ENCODE data around the gene GALNS.

The GALNS gene

DNA sequence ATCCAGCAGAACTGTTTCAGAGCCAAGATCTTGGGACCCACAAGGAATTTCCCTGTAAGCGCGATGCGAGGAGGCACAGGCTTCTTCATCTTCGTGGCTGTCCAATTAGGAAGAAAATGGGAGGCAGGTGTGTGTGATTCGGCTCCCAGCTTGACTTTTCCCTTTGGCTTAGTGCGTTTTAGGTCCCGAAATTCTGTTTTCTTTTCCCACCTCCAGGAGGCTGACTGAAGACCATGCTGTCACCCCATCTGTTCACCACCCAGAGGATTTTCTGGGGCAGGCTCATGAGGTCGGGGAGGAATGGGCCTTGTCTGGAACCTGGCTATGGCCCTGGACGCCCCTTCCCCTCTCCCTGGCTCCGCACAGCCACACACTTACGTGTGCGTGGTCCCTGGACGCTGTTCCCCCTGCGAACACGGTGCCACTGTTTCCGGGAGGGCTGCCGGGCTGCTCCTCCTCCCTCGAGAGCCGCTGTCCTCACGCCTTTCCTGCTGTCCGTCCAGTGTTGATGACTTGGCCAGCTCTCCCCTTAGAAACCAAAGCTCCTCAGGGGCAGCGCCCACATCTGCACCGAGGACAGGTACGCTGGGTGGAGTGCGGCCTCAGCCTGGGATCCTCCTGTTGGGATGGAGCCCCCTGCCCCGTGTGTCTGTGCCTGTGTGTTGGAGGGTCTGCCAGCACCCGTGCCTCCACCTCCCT is 12.4 kb upstream of the GALNS start:
- DNase-seq: no peak
- 95% methylated on average over 27 of the region's 27 CpGs for WGBS (ENCODE audit: insufficient coverage)
- POLR2A ChIA-PET: no interaction called here
- Histone ChIP-seq H3K4me3 (ENCODE audit: control insufficient read depth in 1 of 7, extremely low read depth in 1 of 7, insufficient read depth in 4 of 7, low read depth in 2 of 7, low read length in 6 of 7) (no peak overlapping the region), H3K9me3 (ENCODE audit: control extremely low read depth in 1 of 5, control insufficient read depth in 4 of 5, insufficient read depth in 2 of 5, low read depth in 1 of 5, low read length in 4 of 5) (no peaks in the 10 kb centered on the region), H3K36me3 (ENCODE audit: control insufficient read depth in 4 of 4, insufficient read depth in 4 of 4, low read length in 3 of 4) (peaks cover 0 to 6% (median 1%) of the 10 kb centered on the region in 4 experiments), H3K27me3 (replicated peaks in 2 of 5; ENCODE audit: control insufficient read depth in 4 of 5, insufficient read depth in 5 of 5, low read length in 4 of 5) (peaks cover 0 to 17% (median 0%) of the 10 kb centered on the region in 5 experiments), H3K4me1 (ENCODE audit: control extremely low read depth in 1 of 4, control insufficient read depth in 4 of 4, insufficient read depth in 4 of 4, low read length in 3 of 4) (peaks cover 0 to 15% (median 7%) of the 10 kb centered on the region in 4 experiments), H3K27ac (ENCODE audit: insufficient read depth in 1 of 2, low read depth in 1 of 2, low read length in 2 of 2, poor library complexity in 1 of 2, severe bottlenecking in 2 of 2) (no peak overlapping the region)
- CTCF ChIA-PET: interaction anchor here (2.1 kb wide), 1 partner anchor 11 kb away, joined by 6 read pairs; no protein-coding TSS in a partner anchor

DNA sequence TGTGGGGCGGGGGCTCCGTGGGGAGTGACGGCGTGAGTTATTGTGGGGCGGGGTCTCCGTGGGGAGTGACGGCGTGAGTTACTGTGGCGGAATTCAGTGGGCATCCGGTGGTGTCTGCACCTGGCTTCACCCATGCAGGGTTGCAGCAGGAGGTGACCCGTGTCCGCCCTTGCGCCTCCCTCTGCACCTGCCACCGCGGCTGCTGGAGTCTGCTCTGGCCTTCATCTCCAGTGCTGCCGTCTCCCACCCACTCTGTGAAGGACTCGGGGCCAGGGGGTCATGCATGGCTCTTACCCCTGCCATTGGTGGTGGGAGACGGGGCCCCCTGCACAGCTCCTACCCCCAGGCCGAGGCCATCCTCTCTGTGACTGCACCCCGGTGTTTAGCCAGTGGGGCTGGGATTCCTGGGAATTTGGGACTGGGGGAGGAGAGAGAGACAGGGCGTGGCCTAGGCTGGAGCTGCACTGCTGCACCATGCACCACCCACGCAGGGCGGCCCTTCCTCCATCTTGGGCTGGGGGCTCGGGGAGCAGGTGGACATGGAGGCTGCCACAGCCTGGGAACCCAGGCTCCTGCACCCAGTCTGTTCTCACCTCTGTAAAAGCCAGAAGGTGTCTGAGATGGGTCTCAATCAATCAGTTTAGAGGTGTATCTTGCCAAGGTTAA is 11.0 kb upstream of the GALNS start:
- CTCF ChIA-PET: interaction anchor here (2.1 to 2.3 kb wide), 2 partner anchors 9 to 10 kb away, joined by 6 to 7 read pairs; partner anchors contain the start of genes GALNS and TRAPPC2L
- DNase-seq: no peak
- Histone ChIP-seq H3K4me1 (ENCODE audit: control extremely low read depth in 1 of 4, control insufficient read depth in 4 of 4, insufficient read depth in 4 of 4, low read length in 3 of 4) (peaks cover 0 to 15% (median 7%) of the 10 kb centered on the region in 4 experiments), H3K4me3 (ENCODE audit: control insufficient read depth in 1 of 7, extremely low read depth in 1 of 7, insufficient read depth in 4 of 7, low read depth in 2 of 7, low read length in 6 of 7) (no peak overlapping the region), H3K36me3 (ENCODE audit: control insufficient read depth in 4 of 4, insufficient read depth in 4 of 4, low read length in 3 of 4) (peaks cover 0 to 4% (median 2%) of the 10 kb centered on the region in 4 experiments), H3K27me3 (replicated peaks in 2 of 5; ENCODE audit: control insufficient read depth in 4 of 5, insufficient read depth in 5 of 5, low read length in 4 of 5) (peaks cover 0 to 17% (median 0%) of the 10 kb centered on the region in 5 experiments), H3K27ac (ENCODE audit: insufficient read depth in 1 of 2, low read depth in 1 of 2, low read length in 2 of 2, poor library complexity in 1 of 2, severe bottlenecking in 2 of 2) (no peak overlapping the region), H3K9me3 (ENCODE audit: control extremely low read depth in 1 of 5, control insufficient read depth in 4 of 5, insufficient read depth in 2 of 5, low read depth in 1 of 5, low read length in 4 of 5) (no peaks in the 10 kb centered on the region)
- 97% methylated on average over 24 of the region's 24 CpGs for WGBS (ENCODE audit: insufficient coverage)
- POLR2A ChIA-PET: no interaction called here

DNA sequence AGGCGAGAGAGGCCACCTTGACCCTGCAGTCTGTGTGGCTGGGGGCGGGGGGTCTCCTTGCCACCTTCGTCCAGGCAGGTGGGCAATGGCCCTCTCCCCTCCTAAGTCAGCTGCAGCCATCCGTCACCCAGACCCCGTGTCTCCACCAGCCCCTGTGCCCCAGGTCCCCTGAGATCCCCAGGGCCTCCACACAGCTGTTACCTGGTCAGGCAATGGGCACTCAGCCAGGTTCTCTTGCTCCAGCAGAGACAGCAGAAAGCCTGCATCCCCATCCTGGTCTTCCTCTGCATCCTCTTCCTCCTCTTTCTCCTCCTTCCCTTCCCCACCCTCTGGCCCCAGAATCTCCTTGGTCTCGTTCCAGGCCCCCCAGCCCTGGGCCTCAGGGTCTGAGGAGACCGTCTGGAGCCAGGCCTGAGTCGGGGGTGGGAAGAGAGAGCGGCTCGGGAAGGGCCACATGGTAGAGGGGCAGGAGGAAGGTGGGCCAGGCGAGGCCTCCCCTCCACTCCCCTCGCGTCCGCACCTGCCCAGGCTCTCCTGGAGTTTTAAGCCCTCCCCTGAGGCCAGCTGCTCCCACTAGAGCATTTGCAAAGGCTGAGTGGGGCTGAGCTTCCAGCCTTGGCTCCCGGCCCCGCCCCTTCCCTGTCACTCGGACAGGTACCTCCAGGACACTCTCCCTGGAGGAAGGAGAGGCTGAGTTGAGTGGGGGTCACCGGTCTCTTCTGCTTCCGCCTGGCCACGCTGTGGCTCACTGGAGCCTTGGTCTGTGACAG is 9.6 kb upstream of the GALNS start, which contains the start of gene PABPN1L:
PABPN1L (minus strand) TSS at position 510 of the 770 bp plus-strand sequence; CDS start at position 456, 54 bp downstream.
- H3K4me1 ChIP-seq (ENCODE audit: control extremely low read depth in 1 of 4, control insufficient read depth in 4 of 4, insufficient read depth in 4 of 4, low read length in 3 of 4): peaks cover 0 to 12% (median 6%) of the 10 kb centered on the region in 4 experiments
- ChIA-PET POLR2A (no interaction called here), CTCF (interaction anchor here (1.9 to 2.3 kb wide), 2 partner anchors 9 to 10 kb away, joined by 5 to 7 read pairs; partner anchors contain the start of genes GALNS and TRAPPC2L)
- H3K9me3 ChIP-seq (ENCODE audit: control extremely low read depth in 1 of 5, control insufficient read depth in 4 of 5, insufficient read depth in 2 of 5, low read depth in 1 of 5, low read length in 4 of 5): no peaks in the 10 kb centered on the region
- peaks cover under 1 to 17% (median 11%) of the 10 kb centered on the region in 4 experiments for H3K36me3 ChIP-seq (ENCODE audit: control insufficient read depth in 4 of 4, insufficient read depth in 4 of 4, low read length in 3 of 4)
- no peak for DNase-seq
- no peak within 1 kb of the TSS for H3K27ac ChIP-seq (ENCODE audit: insufficient read depth in 1 of 2, low read depth in 1 of 2, low read length in 2 of 2, poor library complexity in 1 of 2, severe bottlenecking in 2 of 2)
- no peak within 1 kb of the TSS for H3K4me3 ChIP-seq (ENCODE audit: control insufficient read depth in 1 of 7, extremely low read depth in 1 of 7, insufficient read depth in 4 of 7, low read depth in 2 of 7, low read length in 6 of 7)
- peaks cover 0 to 11% (median 0%) of the 10 kb centered on the region in 5 experiments for H3K27me3 ChIP-seq (replicated peaks in 2 of 5; ENCODE audit: control insufficient read depth in 4 of 5, insufficient read depth in 5 of 5, low read length in 4 of 5)
- WGBS (ENCODE audit: insufficient coverage): 94% methylated on average over 10 of the region's 20 CpGs

DNA sequence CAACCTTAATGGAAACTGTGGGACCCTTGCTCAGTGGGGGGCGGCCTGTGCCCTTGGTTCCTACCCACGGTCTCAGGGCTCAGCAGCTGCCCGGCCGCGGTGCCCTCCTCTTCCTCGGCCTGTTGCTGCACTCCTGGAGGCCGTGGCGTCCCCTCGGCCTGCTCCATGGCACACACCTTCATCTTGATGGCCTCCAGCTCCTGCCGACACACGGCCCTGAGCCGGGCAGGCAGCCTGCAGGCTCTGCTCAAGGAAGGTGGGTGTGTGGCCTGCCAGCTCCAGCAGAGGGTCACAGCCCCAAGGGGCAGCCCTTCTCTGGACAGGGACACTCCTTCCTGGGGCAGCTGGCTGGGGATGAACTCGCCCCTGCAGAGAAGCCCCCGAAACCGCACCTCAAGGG is 9.0 kb upstream of the GALNS start:
- peaks cover 3 to 23% (median 16%) of the 10 kb centered on the region in 4 experiments for H3K36me3 ChIP-seq (ENCODE audit: control insufficient read depth in 4 of 4, insufficient read depth in 4 of 4, low read length in 3 of 4)
- no peak for DNase-seq
- CTCF ChIA-PET: interaction anchor here (1.9 to 2.3 kb wide), 2 partner anchors 8 to 10 kb away, joined by 5 to 7 read pairs; partner anchors contain the start of genes GALNS and TRAPPC2L
- no peak overlapping the region for H3K4me3 ChIP-seq (ENCODE audit: control insufficient read depth in 1 of 7, extremely low read depth in 1 of 7, insufficient read depth in 4 of 7, low read depth in 2 of 7, low read length in 6 of 7)
- 96% methylated on average over 15 of the region's 15 CpGs for WGBS (ENCODE audit: insufficient coverage)
- H3K27ac ChIP-seq (ENCODE audit: insufficient read depth in 1 of 2, low read depth in 1 of 2, low read length in 2 of 2, poor library complexity in 1 of 2, severe bottlenecking in 2 of 2): no peak overlapping the region
- POLR2A ChIA-PET: no interaction called here
- no peaks in the 10 kb centered on the region for H3K9me3 ChIP-seq (ENCODE audit: control extremely low read depth in 1 of 5, control insufficient read depth in 4 of 5, insufficient read depth in 2 of 5, low read depth in 1 of 5, low read length in 4 of 5)
- H3K27me3 ChIP-seq (replicated peaks in 2 of 5; ENCODE audit: control insufficient read depth in 4 of 5, insufficient read depth in 5 of 5, low read length in 4 of 5): peaks cover 0 to 6% (median 0%) of the 10 kb centered on the region in 5 experiments
- H3K4me1 ChIP-seq (ENCODE audit: control extremely low read depth in 1 of 4, control insufficient read depth in 4 of 4, insufficient read depth in 4 of 4, low read length in 3 of 4): peaks cover 0 to 6% (median 3%) of the 10 kb centered on the region in 4 experiments

DNA sequence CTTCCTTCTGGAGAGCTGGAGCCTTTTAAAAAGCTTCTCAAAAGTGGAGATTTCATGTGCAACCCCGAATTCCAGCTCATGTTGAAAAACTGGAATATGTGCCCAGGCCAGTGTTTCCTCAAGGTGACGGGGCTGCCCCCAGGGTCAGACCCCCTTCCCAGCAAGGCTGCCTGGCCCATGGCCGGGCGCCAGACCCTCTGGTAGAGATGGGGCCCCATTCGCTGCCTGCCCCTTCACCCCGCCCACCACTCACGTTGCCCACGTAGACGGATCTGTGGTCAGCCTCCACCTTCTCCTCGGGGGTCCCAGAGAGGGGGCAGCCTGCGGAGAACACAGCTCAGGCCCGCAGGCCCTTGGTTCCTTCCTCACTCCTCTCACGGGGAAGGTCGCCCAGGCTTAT is 8.6 kb upstream of the GALNS start:
- Histone ChIP-seq H3K4me1 (ENCODE audit: control extremely low read depth in 1 of 4, control insufficient read depth in 4 of 4, insufficient read depth in 4 of 4, low read length in 3 of 4) (peaks cover 0 to 2% (median under 1%) of the 10 kb centered on the region in 4 experiments), H3K4me3 (ENCODE audit: control insufficient read depth in 1 of 7, extremely low read depth in 1 of 7, insufficient read depth in 4 of 7, low read depth in 2 of 7, low read length in 6 of 7) (no peak overlapping the region), H3K36me3 (ENCODE audit: control insufficient read depth in 4 of 4, insufficient read depth in 4 of 4, low read length in 3 of 4) (peaks cover 3 to 27% (median 20%) of the 10 kb centered on the region in 4 experiments), H3K27me3 (replicated peaks in 2 of 5; ENCODE audit: control insufficient read depth in 4 of 5, insufficient read depth in 5 of 5, low read length in 4 of 5) (peaks cover 0 to 2% (median 0%) of the 10 kb centered on the region in 5 experiments), H3K27ac (ENCODE audit: insufficient read depth in 1 of 2, low read depth in 1 of 2, low read length in 2 of 2, poor library complexity in 1 of 2, severe bottlenecking in 2 of 2) (no peak overlapping the region), H3K9me3 (ENCODE audit: control extremely low read depth in 1 of 5, control insufficient read depth in 4 of 5, insufficient read depth in 2 of 5, low read depth in 1 of 5, low read length in 4 of 5) (no peaks in the 10 kb centered on the region)
- POLR2A ChIA-PET: interaction anchor here (1.1 kb wide), 1 partner anchor 302 kb away, joined by 3 read pairs; no protein-coding TSS in a partner anchor
- DNase-seq: no peak
- CTCF ChIA-PET: interaction anchor here (1.9 to 2.3 kb wide), 2 partner anchors 8 to 11 kb away, joined by 5 to 7 read pairs; partner anchors contain the start of genes GALNS and TRAPPC2L
- WGBS (ENCODE audit: insufficient coverage): 90% methylated on average over 13 of the region's 14 CpGs

DNA sequence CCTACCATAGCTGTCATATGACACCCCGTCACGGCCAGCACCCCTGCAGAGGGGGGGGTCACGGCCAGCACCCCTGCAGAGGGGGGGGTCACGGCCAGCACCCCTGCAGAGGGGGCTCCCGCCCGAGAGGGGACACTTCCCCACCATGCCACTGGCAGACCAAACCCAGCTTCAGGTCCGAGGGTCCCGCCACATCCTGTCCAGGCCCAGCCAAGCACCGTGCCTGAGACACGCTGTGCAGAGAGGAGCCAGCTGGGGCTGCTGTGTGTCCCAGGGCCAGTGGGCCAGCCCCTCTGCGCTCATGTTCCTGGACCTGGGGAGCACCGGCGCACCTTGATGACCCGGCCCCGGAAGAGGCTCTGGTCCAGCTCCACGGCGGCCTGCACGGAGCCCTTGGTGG is 7.8 kb upstream of the GALNS start:
- Histone ChIP-seq H3K4me1 (ENCODE audit: control extremely low read depth in 1 of 4, control insufficient read depth in 4 of 4, insufficient read depth in 4 of 4, low read length in 3 of 4) (no peaks in the 10 kb centered on the region), H3K36me3 (ENCODE audit: control insufficient read depth in 4 of 4, insufficient read depth in 4 of 4, low read length in 3 of 4) (peaks cover 3 to 35% (median 28%) of the 10 kb centered on the region in 4 experiments), H3K27ac (ENCODE audit: insufficient read depth in 1 of 2, low read depth in 1 of 2, low read length in 2 of 2, poor library complexity in 1 of 2, severe bottlenecking in 2 of 2) (no peak overlapping the region), H3K9me3 (ENCODE audit: control extremely low read depth in 1 of 5, control insufficient read depth in 4 of 5, insufficient read depth in 2 of 5, low read depth in 1 of 5, low read length in 4 of 5) (no peaks in the 10 kb centered on the region), H3K4me3 (ENCODE audit: control insufficient read depth in 1 of 7, extremely low read depth in 1 of 7, insufficient read depth in 4 of 7, low read depth in 2 of 7, low read length in 6 of 7) (no peak overlapping the region), H3K27me3 (replicated peaks in 2 of 5; ENCODE audit: control insufficient read depth in 4 of 5, insufficient read depth in 5 of 5, low read length in 4 of 5) (no peaks in the 10 kb centered on the region)
- ChIA-PET CTCF (no interaction called here), POLR2A (interaction anchor here (0.9 to 1.1 kb wide), 2 partner anchors 15 to 303 kb away, joined by 3 to 4 read pairs; no protein-coding TSS in a partner anchor)
- 97% methylated on average over 10 of the region's 18 CpGs for WGBS (ENCODE audit: insufficient coverage)
- DNase-seq: no peak

Data from common myeloid progenitor, CD34-positive (primary cell).